NCI-H2196 (cell line): Measurements from ENCODE around the gene MRC1.

Source experiments
- DNase-seq: peaks from one replicate; lab custom pipeline; 2025; ENCODE audit not compliant: unreplicated experiment; lab: John Stamatoyannopoulos, UW

MRC1 gene

GRCh38 chr10:17842641-17843040 is 33.5 kb downstream of the MRC1 start:
- DNase-seq, result no peak

GRCh38 chr10:17847585-17848296 is 38.6 kb downstream of the MRC1 start:
- DNase-seq, result peak; percentile 0

GRCh38 chr10:17848646-17849045 is 39.5 kb downstream of the MRC1 start:
- no peak for DNase-seq

- no peak for DNase-seq
These were observed 41.4 kb downstream of the MRC1 start for GRCh38 chr10:17850501-17850900.

- no peak for DNase-seq
These were observed 42.5 kb downstream of the MRC1 start for GRCh38 chr10:17851611-17852010.

- DNase-seq, result no peak
These were observed 45.0 kb downstream of the MRC1 start for GRCh38 chr10:17854044-17854652.

- no peak for DNase-seq
These were observed 47.9 kb downstream of the MRC1 start for GRCh38 chr10:17857040-17857439.

GRCh38 chr10:17859492-17860156 is 50.5 kb downstream of the MRC1 start:
- DNase-seq, result no peak

- no peak for DNase-seq
These were observed 52.6 kb downstream of the MRC1 start for GRCh38 chr10:17861760-17862159.

GRCh38 chr10:17865351-17865750 is 56.2 kb downstream of the MRC1 start:
- DNase-seq, result no peak

GRCh38 chr10:17866346-17866745 is 57.2 kb downstream of the MRC1 start:
- DNase-seq, result no peak

- no peak for DNase-seq
These were observed 57.9 kb downstream of the MRC1 start for GRCh38 chr10:17867056-17867455.

- no peak for DNase-seq
These were observed 61.9 kb downstream of the MRC1 start for GRCh38 chr10:17871036-17871435.

GRCh38 chr10:17872191-17873091 is 63.3 kb downstream of the MRC1 start:
- no peak for DNase-seq

GRCh38 chr10:17873946-17874345 is 64.8 kb downstream of the MRC1 start:
- no peak for DNase-seq

- no peak for DNase-seq
These were observed 68.0 kb downstream of the MRC1 start for GRCh38 chr10:17877121-17877520.

- no peak for DNase-seq
These were observed 69.7 kb downstream of the MRC1 start for GRCh38 chr10:17878896-17879295.

GRCh38 chr10:17880601-17881000 is 71.5 kb downstream of the MRC1 start:
- DNase-seq, result no peak

- DNase-seq, result no peak
These were observed 73.4 kb downstream of the MRC1 start for GRCh38 chr10:17882557-17882956.

GRCh38 chr10:17883621-17884020 is 74.5 kb downstream of the MRC1 start:
- DNase-seq, result no peak

GRCh38 chr10:17888189-17888588 is 79.0 kb downstream of the MRC1 start:
- no peak for DNase-seq
